Iris pigment epithelial cell (primary cell): ENCODE data around the gene PLA2R1.
A peak's percentile ranks its signal among the peaks of the same experiment; 100 is the strongest.
"Not testable (repeated sequence)": the region's sequence is repeated elsewhere in the genome, so short reads cannot be mapped to it uniquely, and the experiment has no call there.

Source experiments
- DNase-seq: peaks from one replicate; pipeline ENCODE4 v3.0.0-alpha.2; 2011; ENCODE audit warnings: low read depth

PLA2R1 gene

DNA sequence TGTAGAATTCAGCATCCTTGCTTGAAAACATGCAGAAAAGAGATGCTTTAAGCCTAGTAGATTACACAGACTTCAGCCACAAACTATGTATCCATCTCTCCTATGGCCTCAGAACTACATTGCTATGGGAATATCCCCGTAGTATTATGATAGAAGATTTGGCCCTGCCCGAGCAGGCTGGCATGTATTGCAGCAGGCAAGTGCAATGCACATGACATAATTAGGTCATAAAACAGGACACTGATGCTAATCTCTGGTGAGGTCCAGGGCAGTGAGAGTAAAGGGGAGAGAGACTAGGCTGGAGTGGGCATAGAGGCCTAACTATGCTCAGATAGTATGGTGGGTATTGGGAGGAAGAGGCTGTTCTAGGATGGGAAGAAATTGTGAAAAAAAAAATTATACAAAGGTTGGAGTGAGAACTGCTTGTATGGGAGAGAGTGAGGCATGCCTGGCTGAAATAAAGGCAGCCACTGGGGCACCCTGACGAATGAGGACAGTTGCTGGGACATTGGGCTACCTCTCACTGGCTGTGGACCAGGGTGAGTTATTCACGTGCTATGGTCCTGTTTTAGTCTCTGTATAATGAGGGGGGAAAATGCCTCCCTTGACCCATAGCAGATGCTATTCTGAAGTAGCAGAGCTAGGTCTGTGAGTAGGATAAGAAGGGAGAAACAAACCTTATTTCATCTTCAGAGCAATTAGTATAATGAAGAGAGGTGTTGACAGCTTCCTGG lies 1.6 kb upstream of the PLA2R1 start:
- no peak for DNase-seq

DNA sequence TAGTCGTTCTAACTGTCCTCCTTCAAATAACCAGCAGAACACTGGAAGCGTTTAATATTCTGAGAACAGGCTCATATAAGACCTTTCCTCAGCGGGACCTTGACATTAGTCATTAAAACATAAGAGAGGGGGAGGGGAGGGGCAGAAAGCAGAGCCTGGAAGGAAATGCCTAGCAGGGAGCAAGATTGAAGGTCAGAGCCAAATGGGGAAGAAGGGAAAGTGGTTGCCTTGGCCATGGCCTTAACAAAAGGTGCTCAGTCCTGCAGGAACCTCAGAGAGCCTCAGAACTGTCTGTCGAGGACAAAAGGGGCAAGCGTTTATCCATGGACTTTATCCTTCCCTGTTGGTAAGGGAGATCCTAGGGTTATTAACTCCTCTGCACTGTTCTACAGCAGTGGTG lies 856 bp upstream of the PLA2R1 start:
- DNase-seq, result no peak

DNA sequence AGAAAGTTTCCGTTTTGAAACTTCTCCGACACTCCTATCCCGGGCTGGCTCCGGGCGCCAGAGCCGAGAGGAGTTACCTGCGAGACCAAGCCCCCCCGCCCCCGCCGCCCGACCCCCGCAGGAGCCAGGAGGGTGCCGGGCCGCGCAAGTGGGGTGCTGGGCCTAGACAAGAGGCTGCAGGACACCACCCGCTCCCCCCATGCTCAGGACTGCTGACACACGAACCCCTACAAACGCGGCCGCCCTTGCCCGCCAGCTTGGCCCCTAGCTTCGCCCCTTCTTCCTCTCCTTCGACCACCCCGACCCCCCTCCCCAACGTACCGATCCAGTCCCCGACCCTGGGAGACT lies 497 bp downstream of the PLA2R1 start:
- DNase-seq, result no peak

DNA sequence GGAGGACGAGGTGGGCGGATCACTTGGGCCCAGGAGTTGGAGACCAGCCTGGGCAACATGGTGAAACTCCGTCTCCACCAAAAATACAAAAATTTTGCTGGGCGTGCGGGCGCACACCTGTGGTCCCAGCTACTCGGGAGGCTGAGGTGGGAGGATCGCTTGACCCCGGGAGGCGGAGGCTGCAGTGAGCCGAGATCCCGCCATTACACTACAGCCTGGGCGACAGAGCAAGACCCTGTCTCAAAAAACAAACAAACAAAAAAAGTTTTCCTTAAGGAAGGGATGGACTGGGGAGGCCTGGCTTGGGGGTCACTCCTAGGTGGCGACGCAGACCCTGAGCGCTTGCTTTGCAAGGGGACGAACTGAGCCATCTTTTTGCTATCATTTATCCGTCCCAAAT lies 882 bp downstream of the PLA2R1 start:
- DNase-seq, result no peak

GRCh38 chr2:160060297-160060696 lies 2.1 kb downstream of the PLA2R1 start:
- DNase-seq, result no peak

GRCh38 chr2:160057356-160057755 lies 5.1 kb downstream of the PLA2R1 start:
- DNase-seq, result no peak

GRCh38 chr2:160055726-160056108 lies 6.7 kb downstream of the PLA2R1 start:
- DNase-seq, result no peak

- DNase-seq, result no peak
Measured at GRCh38 chr2:160054984-160055725, 7.3 kb downstream of the PLA2R1 start.

DNA sequence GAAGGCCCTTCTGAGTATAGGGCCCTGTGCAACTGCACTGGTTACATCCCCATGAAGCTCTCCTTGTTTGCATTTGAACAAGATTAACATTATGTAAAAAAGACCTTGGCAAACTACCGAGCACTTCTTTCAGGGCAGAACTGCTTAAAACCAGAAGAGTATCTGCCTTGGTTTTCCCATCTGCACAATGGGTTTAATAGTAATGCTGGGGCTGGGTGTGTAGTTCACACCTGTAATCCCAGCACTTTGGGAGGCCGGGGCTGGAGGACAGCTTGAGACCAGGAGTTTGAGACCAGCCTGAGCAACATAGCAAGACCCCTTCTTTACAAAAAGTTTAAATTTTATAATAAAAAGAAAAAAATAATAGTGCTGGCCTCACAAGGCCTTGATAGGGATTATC lies 8.5 kb downstream of the PLA2R1 start:
- DNase-seq, result no peak

DNA sequence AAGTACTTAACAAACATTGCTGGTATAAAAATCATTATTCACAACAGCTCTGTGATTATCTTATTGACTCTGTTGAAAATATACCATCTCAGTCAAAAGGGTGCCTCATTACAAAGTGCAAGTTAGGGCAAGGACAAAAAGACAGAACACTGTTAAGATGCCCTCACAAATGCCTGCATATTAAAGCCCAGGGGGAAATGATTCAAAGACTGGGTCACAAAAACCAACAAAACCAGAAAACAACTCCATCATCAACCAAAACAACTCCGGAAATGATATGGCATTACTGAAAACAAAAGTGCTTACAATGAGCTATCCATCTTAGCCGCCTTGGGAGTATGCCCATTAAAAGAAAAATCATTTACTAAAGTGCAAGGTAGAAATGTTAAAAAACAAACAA lies 9.9 kb downstream of the PLA2R1 start:
- no peak for DNase-seq

DNA sequence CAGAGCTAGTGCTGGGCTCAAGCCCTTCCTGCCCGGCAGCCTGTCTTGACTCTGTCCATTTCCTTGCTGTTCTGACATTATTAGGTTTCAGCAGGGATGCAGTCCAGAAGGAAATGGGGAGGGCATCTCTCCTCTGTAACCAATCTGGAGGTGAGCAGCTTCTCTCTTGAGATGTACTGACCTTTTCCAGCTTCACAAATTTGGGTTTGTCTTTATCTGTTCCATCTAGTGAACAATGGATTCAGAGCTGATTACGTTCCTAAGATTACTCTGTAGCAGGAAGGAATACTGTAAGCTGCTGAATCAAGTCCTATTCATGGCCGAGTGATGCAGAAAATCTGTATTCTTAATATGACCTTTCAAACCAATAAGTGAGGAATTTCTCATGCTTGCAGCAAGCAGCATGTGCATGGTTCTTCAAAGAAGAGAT lies 11.0 kb downstream of the PLA2R1 start:
- DNase-seq, result peak; percentile 41

DNA sequence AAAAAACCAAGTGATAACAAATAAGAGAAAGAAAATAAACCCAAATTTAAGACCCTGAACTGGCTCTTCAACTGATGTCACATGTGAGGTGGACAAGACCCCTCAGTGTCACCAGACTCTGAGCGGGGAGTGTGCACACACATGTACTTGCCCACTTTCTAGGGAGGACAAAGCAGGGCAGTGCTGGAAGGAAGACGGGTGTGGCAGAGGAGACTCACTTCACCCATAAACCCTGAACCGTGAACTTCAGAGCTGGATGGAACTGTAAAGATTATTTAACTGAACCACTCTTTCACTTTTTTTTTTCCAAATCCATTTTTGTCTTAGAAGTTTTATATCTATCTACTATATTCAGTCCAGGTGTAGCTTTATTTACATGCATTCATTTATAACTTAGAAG lies 12.3 kb downstream of the PLA2R1 start:
- no peak for DNase-seq

DNA sequence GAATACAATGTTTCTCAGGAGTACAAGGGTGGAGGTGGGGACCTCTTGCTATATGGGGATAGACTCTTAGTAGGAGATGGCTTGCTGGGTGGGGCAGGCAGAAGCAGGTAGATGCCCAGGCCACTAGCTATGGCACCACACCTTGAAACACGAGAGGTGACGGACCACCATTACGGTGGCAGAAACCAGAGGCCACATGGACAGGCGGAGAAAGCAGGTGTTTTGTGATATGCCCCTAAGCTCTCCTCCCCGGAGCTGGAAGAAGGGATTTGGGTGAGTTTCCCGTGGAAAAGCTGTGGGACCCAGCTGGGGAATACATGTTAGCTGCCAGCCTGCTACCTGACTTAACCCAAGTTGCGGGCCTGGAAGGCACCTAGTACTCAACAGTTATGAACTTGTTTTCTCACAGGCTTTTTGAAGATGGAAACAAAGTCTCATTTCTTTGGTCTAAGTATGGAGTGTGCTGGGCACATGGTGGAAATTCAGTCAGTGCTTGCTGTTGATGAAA lies 16.7 kb downstream of the PLA2R1 start:
- no peak for DNase-seq

GRCh38 chr2:160044728-160045127 lies 17.7 kb downstream of the PLA2R1 start:
- no peak for DNase-seq

GRCh38 chr2:160043265-160043664 lies 19.1 kb downstream of the PLA2R1 start:
- peak; percentile 42 for DNase-seq

- peak; percentile 39 for DNase-seq
Measured at GRCh38 chr2:160042054-160042453, 20.4 kb downstream of the PLA2R1 start.

GRCh38 chr2:160041091-160041490 lies 21.3 kb downstream of the PLA2R1 start:
- DNase-seq, result no peak

GRCh38 chr2:160039166-160039903 lies 23.1 kb downstream of the PLA2R1 start:
- peak; percentile 88 for DNase-seq

- not testable (repeated sequence) for DNase-seq
Measured at GRCh38 chr2:160038662-160039061, 23.8 kb downstream of the PLA2R1 start.

DNA sequence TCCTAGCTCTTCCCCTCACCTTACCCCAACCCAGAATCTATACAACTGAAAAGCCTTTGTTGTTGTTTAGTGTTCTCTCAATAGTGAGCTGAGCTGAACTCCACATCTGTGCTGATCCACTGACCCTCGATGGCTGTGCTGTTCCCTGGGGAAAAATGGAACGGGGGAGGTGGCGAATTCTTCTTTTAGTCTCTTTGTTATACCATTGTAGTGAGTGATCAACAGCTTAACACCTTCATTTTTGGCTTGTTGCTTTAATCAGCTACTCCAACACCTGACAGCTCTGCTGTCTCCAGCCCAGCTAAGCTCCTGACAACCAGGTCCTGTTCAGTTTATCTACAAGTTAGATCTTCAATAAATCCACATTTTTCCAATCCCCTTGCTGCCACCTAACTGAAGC lies 25.7 kb downstream of the PLA2R1 start:
- DNase-seq, result no peak

DNA sequence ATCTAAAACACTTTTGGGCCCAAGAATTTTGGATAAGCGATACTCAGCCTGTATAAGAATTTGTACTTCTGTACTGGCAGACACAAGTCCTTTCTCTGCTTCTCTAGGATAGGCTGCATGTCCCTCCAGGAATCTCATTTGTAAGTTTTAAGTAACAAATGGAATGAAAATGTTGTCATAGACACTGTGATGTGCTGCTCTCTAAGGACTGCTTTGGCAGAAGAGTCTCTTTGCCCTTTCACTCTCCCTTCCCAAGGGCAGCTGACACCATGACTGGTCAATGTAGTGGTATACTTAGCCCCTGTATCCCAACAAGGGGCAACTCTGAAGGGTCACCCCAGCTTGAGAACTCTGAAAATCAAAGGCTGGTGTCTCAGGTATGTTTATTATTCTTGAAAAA lies 27.3 kb downstream of the PLA2R1 start:
- DNase-seq, result no peak

- DNase-seq, result peak; percentile 16
Measured at GRCh38 chr2:160034396-160034795, 28.0 kb downstream of the PLA2R1 start.
